SU-DHL-6 (cell line): Measurements from ENCODE around the gene CDK11A.
"Not testable (repeated sequence)": the region's sequence is repeated elsewhere in the genome, so short reads cannot be mapped to it uniquely, and the experiment has no call there.

Experiments used
- H2AFZ ChIP-seq: fragments of 200-600 bp; sonication (generic); 2 replicates; pipeline ENCODE4 v1.6.1; 2014; ENCODE audit warnings: low read depth, mild to moderate bottlenecking, moderate library complexity, mixed read lengths, antibody characterized with exemption, low read length; ENCODE audit not compliant: severe bottlenecking
- H3F3A ChIP-seq: fragments of 200-600 bp; shearing (Covaris generic); 2 replicates; pipeline ENCODE4 v1.6.0; 2016; ENCODE audit warnings: antibody characterized with exemption, mild to moderate bottlenecking; ENCODE audit not compliant: insufficient read depth
- H3K27ac ChIP-seq: fragments of 200-600 bp; sonication (generic); 2 replicates; pipeline ENCODE4 v1.5.1; 2016; ENCODE audit warnings: low read depth, mild to moderate bottlenecking, low read length, moderate library complexity, mixed read lengths
- H3K27me3 ChIP-seq: fragments of 200-600 bp; sonication (generic), shearing (Covaris generic); 2 replicates; pipeline ENCODE4 v1.6.0; 2014; ENCODE audit warnings: mild to moderate bottlenecking, low read length
- H3K36me3 ChIP-seq: fragments of 200-600 bp; sonication (generic); 2 replicates; pipeline ENCODE4 v1.6.1; 2014; ENCODE audit warnings: mild to moderate bottlenecking, low read length, mixed read lengths
- H3K4me2 ChIP-seq: fragments of 300-600, 200-600 bp; shearing (Covaris generic), sonication (generic); 2 replicates; pipeline ENCODE4 v1.6.0; 2014; ENCODE audit warnings: low read length, low read depth, mild to moderate bottlenecking; ENCODE audit not compliant: poor library complexity, severe bottlenecking
- H3K4me3 ChIP-seq: fragments of 200-600 bp; sonication (generic); 2 replicates; pipeline ENCODE4 v1.5.1; 2014; ENCODE audit warnings: antibody characterized with exemption, low read length, mild to moderate bottlenecking, mixed read lengths; ENCODE audit not compliant: insufficient read depth, poor library complexity, severe bottlenecking
- H3K79me2 ChIP-seq: fragments of 200-600 bp; sonication (generic); 2 replicates; pipeline ENCODE4 v1.6.1; 2014; ENCODE audit warnings: mild to moderate bottlenecking, low read length, moderate library complexity; ENCODE audit not compliant: insufficient read depth
- H3K9ac ChIP-seq: fragments of 200-600 bp; sonication (generic); 2 replicates; pipeline ENCODE4 v1.7.0; 2014; ENCODE audit warnings: mild to moderate bottlenecking, low read length
- H3K9me2 ChIP-seq: fragments of 200-600 bp; sonication (generic); replicated peaks from 2 replicates; pipeline ENCODE4 v1.6.1; 2014; ENCODE audit warnings: low read length; ENCODE audit not compliant: insufficient read depth
- H3K9me3 ChIP-seq: fragments of 200-600 bp; sonication (generic); 2 replicates; pipeline ENCODE4 v1.6.1; 2014; ENCODE audit warnings: low read length, mixed read lengths; ENCODE audit not compliant: insufficient read depth
- H4K20me1 ChIP-seq: fragments of 200-600 bp; sonication (generic); 2 replicates; pipeline ENCODE4 v1.6.1; 2014; ENCODE audit warnings: low read depth, mild to moderate bottlenecking, antibody characterized with exemption, low read length, moderate library complexity, mixed read lengths
- EZH2phosphoT487 ChIP-seq: fragments of 200-600 bp; sonication (generic), shearing (Covaris generic); conservative IDR thresholded peaks from 2 replicates; pipeline ENCODE4 v1.6.1; 2018; ENCODE audit warnings: mild to moderate bottlenecking, antibody characterized with exemption, low read length, moderate library complexity, mixed read lengths
- TF ChIP-seq, protein P1 (sequence below): fragments of 200-600 bp; sonication (generic); IDR thresholded peaks from one replicate; pipeline ENCODE4 v1.5.1; 2017; ENCODE audit warnings: antibody characterized with exemption, mild to moderate bottlenecking, low read length, moderate library complexity; ENCODE audit not compliant: insufficient read depth, poor library complexity, severe bottlenecking

CDK11A gene

DNA sequence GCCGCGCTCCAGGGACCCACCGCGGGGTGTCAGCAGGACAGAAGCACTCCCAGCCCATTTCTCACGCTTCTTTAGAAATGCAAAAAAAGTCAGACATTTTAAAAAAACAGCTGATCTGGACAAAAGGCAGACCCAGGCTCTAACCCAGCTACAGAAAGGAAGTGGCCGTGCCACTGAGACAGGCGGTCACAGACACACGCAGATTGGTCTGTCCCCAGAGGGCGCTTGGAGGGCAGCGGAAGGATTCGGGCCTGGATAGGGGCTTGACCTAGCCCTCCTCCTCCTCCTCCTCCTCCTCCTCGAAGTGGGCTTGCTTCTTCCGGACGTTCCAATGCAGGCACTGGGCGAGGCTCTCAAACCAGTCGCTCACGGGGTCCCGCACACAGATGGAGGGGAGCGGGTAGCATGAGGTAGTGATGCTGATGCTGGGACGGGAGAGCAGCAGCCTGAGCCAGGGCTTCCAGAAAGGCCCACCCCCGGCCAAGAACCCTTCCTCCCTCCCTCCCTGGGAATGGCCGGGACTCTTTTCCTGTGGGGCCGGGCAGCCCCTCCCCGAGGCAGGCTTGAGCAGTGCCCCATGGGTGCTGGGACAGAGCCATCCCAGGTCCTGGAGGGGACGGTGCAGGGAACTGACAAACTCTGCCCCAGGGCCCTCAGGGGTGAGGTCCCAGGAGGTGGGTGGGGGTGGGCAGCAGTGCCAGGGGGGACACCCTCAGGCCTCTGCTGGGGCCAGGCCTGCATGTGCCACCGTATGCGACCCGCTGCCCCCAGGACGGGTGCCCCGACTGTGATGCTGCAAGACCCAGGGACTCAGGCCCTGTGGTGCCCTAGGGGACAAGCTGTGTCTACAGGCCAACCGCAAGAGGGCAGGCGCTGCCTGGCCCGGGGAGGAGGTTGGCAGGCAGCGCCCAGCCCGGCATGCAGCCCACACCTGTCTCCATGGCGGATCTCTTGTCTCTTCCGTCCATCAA is 28.8 kb upstream of the CDK11A start:
- peaks cover 5% of the 10 kb centered on the region; the same call in 1 of the 2 replicates for H3F3A ChIP-seq
- H3K4me3 ChIP-seq: no peak overlapping the region
- no peak overlapping the region for H3K9ac ChIP-seq
- no peaks in the 10 kb centered on the region for H3K9me2 ChIP-seq
- H3K27ac ChIP-seq: no peak overlapping the region
- no peaks in the 10 kb centered on the region for H3K27me3 ChIP-seq
- TF ChIP-seq, protein P1, sequence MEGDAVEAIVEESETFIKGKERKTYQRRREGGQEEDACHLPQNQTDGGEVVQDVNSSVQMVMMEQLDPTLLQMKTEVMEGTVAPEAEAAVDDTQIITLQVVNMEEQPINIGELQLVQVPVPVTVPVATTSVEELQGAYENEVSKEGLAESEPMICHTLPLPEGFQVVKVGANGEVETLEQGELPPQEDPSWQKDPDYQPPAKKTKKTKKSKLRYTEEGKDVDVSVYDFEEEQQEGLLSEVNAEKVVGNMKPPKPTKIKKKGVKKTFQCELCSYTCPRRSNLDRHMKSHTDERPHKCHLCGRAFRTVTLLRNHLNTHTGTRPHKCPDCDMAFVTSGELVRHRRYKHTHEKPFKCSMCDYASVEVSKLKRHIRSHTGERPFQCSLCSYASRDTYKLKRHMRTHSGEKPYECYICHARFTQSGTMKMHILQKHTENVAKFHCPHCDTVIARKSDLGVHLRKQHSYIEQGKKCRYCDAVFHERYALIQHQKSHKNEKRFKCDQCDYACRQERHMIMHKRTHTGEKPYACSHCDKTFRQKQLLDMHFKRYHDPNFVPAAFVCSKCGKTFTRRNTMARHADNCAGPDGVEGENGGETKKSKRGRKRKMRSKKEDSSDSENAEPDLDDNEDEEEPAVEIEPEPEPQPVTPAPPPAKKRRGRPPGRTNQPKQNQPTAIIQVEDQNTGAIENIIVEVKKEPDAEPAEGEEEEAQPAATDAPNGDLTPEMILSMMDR: no peak
- TF ChIP-seq EZH2phosphoT487: no peak
- H3K4me2 ChIP-seq: no peak overlapping the region
- no peak overlapping the region for H2AFZ ChIP-seq
- H4K20me1 ChIP-seq: no peaks in the 10 kb centered on the region
- no peaks in the 10 kb centered on the region for H3K36me3 ChIP-seq
- no peaks in the 10 kb centered on the region for H3K9me3 ChIP-seq
- H3K79me2 ChIP-seq: peaks cover 2% of the 10 kb centered on the region; the same call in 1 of the 2 replicates

DNA sequence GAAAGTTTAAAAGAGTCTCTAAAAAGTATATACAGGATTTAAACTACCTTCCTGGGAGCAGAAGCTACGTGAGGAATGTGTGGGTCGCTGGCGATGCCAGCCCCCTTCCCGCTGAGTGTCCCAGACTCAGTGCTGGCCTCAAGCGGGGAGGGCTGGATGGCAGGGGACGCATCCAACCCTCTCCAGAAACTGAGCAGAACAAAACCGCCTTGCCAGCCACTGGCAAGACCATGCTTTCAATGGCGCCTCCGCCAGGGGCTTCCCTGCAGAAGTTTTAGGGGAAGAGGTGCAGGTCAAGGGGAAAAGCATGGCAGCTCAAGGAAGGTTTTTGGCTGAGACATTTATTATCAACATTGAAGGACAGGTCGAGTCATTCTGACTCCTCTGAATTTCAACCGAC is 28.0 kb upstream of the CDK11A start:
- Histone ChIP-seq H3K9ac (no peak overlapping the region), H3F3A (peaks cover 5% of the 10 kb centered on the region; the same call in 1 of the 2 replicates), H3K4me2 (no peak overlapping the region), H3K27ac (no peak overlapping the region), H3K9me3 (no peaks in the 10 kb centered on the region), H3K79me2 (no peaks in the 10 kb centered on the region), H3K4me3 (no peak overlapping the region), H3K36me3 (no peaks in the 10 kb centered on the region), H2AFZ (no peak overlapping the region), H4K20me1 (no peaks in the 10 kb centered on the region), H3K27me3 (no peaks in the 10 kb centered on the region), H3K9me2 (no peaks in the 10 kb centered on the region)
- TF ChIP-seq, protein P1: no peak
- TF ChIP-seq EZH2phosphoT487: no peak

DNA sequence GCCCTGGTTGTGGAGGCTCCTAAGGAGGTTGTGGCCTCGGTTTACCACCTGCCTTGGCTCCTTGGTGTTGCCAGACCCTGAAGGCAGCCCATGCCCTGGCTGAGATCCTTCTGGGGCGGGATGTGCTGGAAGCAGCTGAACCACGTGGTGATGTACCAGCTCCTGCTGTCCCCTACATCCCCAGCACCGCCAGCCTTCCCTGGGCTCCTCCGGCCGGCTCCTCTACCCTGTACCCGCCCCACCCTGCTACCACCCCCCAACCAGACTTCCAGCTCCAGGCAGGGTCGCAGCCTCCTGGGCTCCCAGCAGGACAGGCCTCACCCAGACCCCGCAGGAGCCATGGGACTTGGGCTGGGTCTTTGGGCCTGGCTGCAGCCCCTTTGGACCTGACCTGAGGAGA is 25.8 kb upstream of the CDK11A start:
- not testable (repeated sequence) for H3K9ac ChIP-seq

More for the DNA sequence above, 25.8 kb upstream of the CDK11A start:
- H2AFZ ChIP-seq, H3K79me2 ChIP-seq, H3K27me3 ChIP-seq, H3K36me3 ChIP-seq, H3K9me3 ChIP-seq, H3K4me2 ChIP-seq, H3K4me3 ChIP-seq, H3F3A ChIP-seq, H4K20me1 ChIP-seq, H3K9me2 ChIP-seq, H3K27ac ChIP-seq: not testable (repeated sequence)
